ENCODE results near the gene C1QB. TPM values are rescaled to one million over a fixed set of nuclear protein-coding genes. Genes with fewer than 3 reads are reported as not detected.

Gene C1QB
- total and polyA plus RNA-seq, 2 of the 4 experiments (the other 2 are of a cell fraction) = not detected

GRCh38 chr1:22641906-22642636 is 11.0 kb upstream of the C1QB start (continued):
- peak; percentile 94 for TF ChIP-seq SMC3 (IDR thresholded peaks at IDR 0.05; ENCODE audit: low read depth, low read length)

- no peak within 1 kb of the TSS for H3K4ac ChIP-seq (ENCODE audit: low read depth, low read length)
- no peaks in the 10 kb centered on the region for H3K9me3 ChIP-seq (ENCODE audit: control insufficient read depth, insufficient read depth, low read length)
- TF ChIP-seq RCOR1 (IDR thresholded peaks at IDR 0.05; ENCODE audit: insufficient replicate concordance, low read length) = no peak
- peak; percentile 34; the same call in 1 of the 2 replicates for TF ChIP-seq MAFK (IDR thresholded peaks at IDR 0.05; ENCODE audit: low read depth, low read length)
- peaks cover 2% of the 10 kb centered on the region; the same call in 1 of the 2 replicates for H3K4me1 ChIP-seq (ENCODE audit: control insufficient read depth, insufficient read depth, low read length)
- no peak within 1 kb of the TSS for H4K8ac ChIP-seq (ENCODE audit: low read depth in 2 of 2, low read length in 2 of 2)
- H2BK120ac ChIP-seq (ENCODE audit: low read depth, low read length) = no peak within 1 kb of the TSS
- H3K36me3 ChIP-seq (ENCODE audit: control insufficient read depth, insufficient read depth, low read length) = no peaks in the 10 kb centered on the region
- H3K27ac ChIP-seq (ENCODE audit: insufficient read depth, low read length) = no peak within 1 kb of the TSS
- H2AFZ ChIP-seq (replicated peaks; ENCODE audit: low read length, poor library complexity) = no peak within 1 kb of the TSS
- H2AK9ac ChIP-seq (replicated peaks; ENCODE audit: low read depth, low read length, poor library complexity) = no peak within 1 kb of the TSS
- H3K4me3 ChIP-seq (ENCODE audit: insufficient read depth, low read depth, low read length) = no peak within 1 kb of the TSS
- H3K18ac ChIP-seq (ENCODE audit: low read depth, low read length) = no peak within 1 kb of the TSS
- no peak for DNase-seq
- H2BK20ac ChIP-seq (ENCODE audit: low read depth, low read length) = no peak within 1 kb of the TSS
- no peaks in the 10 kb centered on the region for H3K9me1 ChIP-seq (ENCODE audit: insufficient read depth, low read length)
- H4K5ac ChIP-seq (ENCODE audit: low read depth, low read length) = no peak within 1 kb of the TSS
- peaks cover 40% of the 10 kb centered on the region for H3K27me3 ChIP-seq (ENCODE audit: control insufficient read depth, insufficient read depth, low read length)
- WGBS, 2 experiments (ENCODE audit: extremely low coverage in 2 of 2, insufficient read length in 1 of 2) = no CpG with 5 or more reads among the region's 8 CpGs
- in situ Hi-C loops (cut with MboI; ENCODE audit: low sequenced_read_pairs) (no loop called here), intact Hi-C loops (cut with micrococcal nuclease) (loop anchor here (10.0 kb wide), 1 partner anchor 539 kb away; no protein-coding TSS in a partner anchor), dilution Hi-C loops (cut with HindIII; ENCODE audit: low sequenced_read_pairs, unreplicated experiment) (no loop called here)
- ChIA-PET POLR2A (ENCODE audit: unreplicated experiment) (no interaction called here), CTCF (no interaction called here)
- H3K56ac ChIP-seq (ENCODE audit: extremely low read depth, insufficient read depth, low read length) = no peak within 1 kb of the TSS
- no peak within 1 kb of the TSS for H3K9ac ChIP-seq (ENCODE audit: low read depth, low read length)
- ATAC-seq (ENCODE audit: low read depth) = no peak
- no peaks in the 10 kb centered on the region for H3K79me1 ChIP-seq (ENCODE audit: low read depth in 1 of 2, low read length in 2 of 2)
- H3K14ac ChIP-seq (replicated peaks; ENCODE audit: low read depth, low read length) = no peak within 1 kb of the TSS
- peaks cover 5% of the 10 kb centered on the region for H4K20me1 ChIP-seq (ENCODE audit: insufficient read depth, low read length)
- H2AK5ac ChIP-seq (ENCODE audit: low read depth, low read length) = 0 out of 2 replicates have a peak within 1 kb of the TSS, but pooled peaks have one; percentile 18
- H3K23ac ChIP-seq (ENCODE audit: low read depth, low read length) = no peak within 1 kb of the TSS
- BruUV-seq (replicated peaks) = no TSS peak
- no peak within 1 kb of the TSS for H3K4me2 ChIP-seq (ENCODE audit: low read depth, low read length)
- no peak within 1 kb of the TSS for H2BK5ac ChIP-seq (ENCODE audit: low read depth, low read length, poor library complexity, severe bottlenecking)
- H2BK15ac ChIP-seq (ENCODE audit: low read depth, low read length) = no peak within 1 kb of the TSS
- no peak within 1 kb of the TSS for H4K91ac ChIP-seq (ENCODE audit: insufficient read depth, low read depth, low read length)
These were observed 9.7 kb upstream of the C1QB start, which contains the start of gene C1QC for GRCh38 chr1:22643381-22643780. C1QC (plus strand) TSS chr1:22643633; CDS start chr1:22644024, 391 bp downstream.
